HG02840 (cell line): ENCODE data around the gene TUBGCP3.
"Not testable (repeated sequence)": the region's sequence is repeated elsewhere in the genome, so short reads cannot be mapped to it uniquely, and the experiment has no call there.

Experiments used
- ATAC-seq: cut with Tn5 transposase; IDR thresholded peaks from one replicate; pipeline ENCODE4 v1.9.1; 2021; ENCODE audit warnings: mild to moderate bottlenecking, moderate library complexity, moderate number of reproducible peaks; ENCODE audit not compliant: unreplicated experiment, low FRiP score

Gene TUBGCP3

GRCh38 chr13:112580912-112581311, 7.0 kb downstream of the TUBGCP3 start:
- ATAC-seq, result no peak

GRCh38 chr13:112580211-112580610, 7.7 kb downstream of the TUBGCP3 start:
- no peak for ATAC-seq

- ATAC-seq, result no peak
Measured at GRCh38 chr13:112579310-112579843, 8.6 kb downstream of the TUBGCP3 start.

- no peak for ATAC-seq
Measured at GRCh38 chr13:112576768-112577167, 11.2 kb downstream of the TUBGCP3 start.

- ATAC-seq, result no peak
Measured at GRCh38 chr13:112576191-112576590, 11.8 kb downstream of the TUBGCP3 start.

- ATAC-seq, result no peak
Measured at GRCh38 chr13:112575675-112576074, 12.3 kb downstream of the TUBGCP3 start.

- ATAC-seq, result no peak
Measured at GRCh38 chr13:112574834-112575613, 12.9 kb downstream of the TUBGCP3 start.

- ATAC-seq, result no peak
Measured at GRCh38 chr13:112574416-112574815, 13.5 kb downstream of the TUBGCP3 start.

- no peak for ATAC-seq
Measured at GRCh38 chr13:112573710-112574109, 14.2 kb downstream of the TUBGCP3 start.

- no peak for ATAC-seq
Measured at GRCh38 chr13:112572366-112572765, 15.6 kb downstream of the TUBGCP3 start.

- ATAC-seq, result no peak
Measured at GRCh38 chr13:112569821-112570220, 18.1 kb downstream of the TUBGCP3 start.

GRCh38 chr13:112567161-112567862, 20.6 kb downstream of the TUBGCP3 start:
- ATAC-seq, result no peak

GRCh38 chr13:112562786-112563383, 25.1 kb downstream of the TUBGCP3 start:
- no peak for ATAC-seq

GRCh38 chr13:112562254-112562653, 25.7 kb downstream of the TUBGCP3 start:
- no peak for ATAC-seq

GRCh38 chr13:112561478-112561877, 26.5 kb downstream of the TUBGCP3 start:
- ATAC-seq, result no peak

- no peak for ATAC-seq
Measured at GRCh38 chr13:112558696-112559418, 29.1 kb downstream of the TUBGCP3 start.

- ATAC-seq, result no peak
Measured at GRCh38 chr13:112556600-112556999, 31.4 kb downstream of the TUBGCP3 start.

- no peak for ATAC-seq
Measured at GRCh38 chr13:112554214-112554850, 33.6 kb downstream of the TUBGCP3 start.

- ATAC-seq, result not testable (repeated sequence)
Measured at GRCh38 chr13:112548975-112549374, 39.0 kb downstream of the TUBGCP3 start.

- ATAC-seq, result no peak
Measured at GRCh38 chr13:112545856-112546255, 42.1 kb downstream of the TUBGCP3 start.
